K562 (cell line): ENCODE results near the gene BICD1. TPM values are rescaled to one million over a fixed set of nuclear protein-coding genes. Genes with fewer than 3 reads are reported as not detected.

Source experiments
- CEBPG ChIP-seq, 3 experiments: fragments of 200-800 bp in 1 of 3; sonication (Bioruptor generic) in 1 of 3; sonication (generic) in 1 of 3; formaldehyde crosslinking in 1 of 3; IDR thresholded peaks in 2 of 3; conservative IDR thresholded peaks in 1 of 3; 2 replicates each; pipeline versions ENCODE4 v1.6.1 to v1.8.0; 2016 to 2022; ENCODE audit warnings: missing compliant biosample characterization in 2 of 3, missing genetic modification characterization in 2 of 3, mild to moderate bottlenecking in 1 of 3, missing genetic modification reagents in 1 of 3
- DPF2 ChIP-seq: fragments of 450-650 bp; IDR thresholded peaks from 2 replicates; pipeline ENCODE4 v1.6.1; 2016
- MTA3 ChIP-seq: fragments of 450-650 bp; formaldehyde crosslinking; IDR thresholded peaks from 2 replicates; pipeline ENCODE4 v1.6.1; 2017; ENCODE audit warnings: mild to moderate bottlenecking, borderline replicate concordance
- PHB ChIP-seq: fragments of 250-450 bp; sonication (Bioruptor Pico); IDR thresholded peaks from 2 replicates; pipeline ENCODE4 v1.5.0; 2021
- USF1 ChIP-seq: sonication (generic); formaldehyde crosslinking; IDR thresholded peaks from 2 replicates; pipeline ENCODE4 v1.9.0; 2022; ENCODE audit warnings: mild to moderate bottlenecking, missing genetic modification reagents
- ZFP91 ChIP-seq: sonication (generic); formaldehyde crosslinking; IDR thresholded peaks from 2 replicates; pipeline ENCODE4 v1.8.0; 2022; ENCODE audit warnings: mild to moderate bottlenecking, missing genetic modification reagents
- ZNF280A ChIP-seq: fragments of 450-650 bp; IDR thresholded peaks from 2 replicates; pipeline ENCODE4 v1.6.1; 2018; ENCODE audit warnings: mild to moderate bottlenecking, low read depth; ENCODE audit not compliant: partially characterized antibody
- ZNF282 ChIP-seq: sonication (generic); formaldehyde crosslinking; IDR thresholded peaks from 2 replicates; pipeline ENCODE4 v1.8.1; 2023; ENCODE audit warnings: missing genetic modification reagents
- ZNF77 ChIP-seq: fragments of 250-450 bp; sonication (Bioruptor Pico); IDR thresholded peaks from 2 replicates; pipeline ENCODE4 v1.5.0; 2020
- polyA plus RNA-seq, 8 experiments: library from polyadenylated mRNA; depleted of rRNA in 4 of 8; stranded (reverse) in 5 of 8; unstranded in 3 of 8; fragments of >200 nt; fragmentation: Nextera tagmentation in 2 of 8; fragmentation: Illumina TruSeq in 1 of 8; extraction: Ambion mirVana in 2 of 8; extraction: Trizol in 1 of 8; gene quantifications; 2 replicates each; pipeline versions ENCODE4 v1.2.1 to v1.2.3, GENCODE V29; 2011 to 2014; ENCODE audit warnings: inconsistent platforms in 1 of 8, missing spikeins in 1 of 8
- total RNA-seq, 7 experiments: library from RNA; depleted of rRNA in 6 of 7; stranded (reverse); fragments of >200 nt in 6 of 7; fragmentation: Illumina TruSeq in 2 of 7; extraction: Trizol in 2 of 7; gene quantifications; 2 replicates each; pipeline versions ENCODE4 v1.2.1 to v1.2.3, GENCODE V29; 2011 to 2021; ENCODE audit warnings: low replicate concordance in 1 of 7

The BICD1 gene
- total and polyA plus RNA-seq, 9 of the 15 experiments (the other 6 are each of a cell fraction or from before 2014, with no cell fraction given): 3.5 to 21.1 (median 12.5) TPM

GRCh38 chr12:32293808-32294419 is 187.3 kb downstream of the BICD1 start (continued):
- TF ChIP-seq ZNF282 (CRISPR knock-in tag) (no peak), ZNF280A (no peak), MTA3 (no peak), ZNF77 (no peak), PHB (CRISPR knock-in tag) (no peak), CEBPG (CRISPR knock-in tag; IDR thresholded peaks at IDR 0.05) (no peak), CEBPG (tag; conservative IDR thresholded peaks at IDR 0.05 in 1 of 2, IDR thresholded peaks at IDR 0.05 in 1 of 2) (no peak), USF1 (no peak), ZFP91 (CRISPR knock-in tag) (no peak), DPF2 (no peak)
